Activated effector memory CD4-positive, alpha-beta T cell treated with Interleukin-2 at 50 U/mL for 16 hours (primary cell): Measurements from ENCODE around the gene FRMD6.
"Not testable (repeated sequence)": the region's sequence is repeated elsewhere in the genome, so short reads cannot be mapped to it uniquely, and the experiment has no call there.

Source experiments
- DNase-seq: peaks from one replicate; pipeline ENCODE4 v3.0.0-alpha.2; 2020

FRMD6 gene

GRCh38 chr14:51727526-51727925 is 75.8 kb downstream of the FRMD6 start:
- DNase-seq, result no peak

GRCh38 chr14:51730098-51730497 is 78.4 kb downstream of the FRMD6 start:
- DNase-seq, result no peak

- DNase-seq, result no peak
Observed at GRCh38 chr14:51730684-51731083, 79.0 kb downstream of the FRMD6 start.

GRCh38 chr14:51732494-51733112 is 80.9 kb downstream of the FRMD6 start:
- no peak for DNase-seq

GRCh38 chr14:51733147-51733546 is 81.4 kb downstream of the FRMD6 start:
- DNase-seq, result no peak

GRCh38 chr14:51735851-51736250 is 84.1 kb downstream of the FRMD6 start:
- DNase-seq, result no peak

GRCh38 chr14:51738754-51739153 is 87.0 kb downstream of the FRMD6 start:
- DNase-seq, result no peak

GRCh38 chr14:51743588-51744000 is 91.9 kb downstream of the FRMD6 start:
- DNase-seq, result no peak

- DNase-seq, result no peak
Observed at GRCh38 chr14:51744372-51745130, 92.8 kb downstream of the FRMD6 start.

GRCh38 chr14:51746823-51747222 is 95.1 kb downstream of the FRMD6 start:
- not testable (repeated sequence) for DNase-seq

- DNase-seq, result no peak
Observed at GRCh38 chr14:51750542-51750941, 98.8 kb downstream of the FRMD6 start.

GRCh38 chr14:51751611-51752345 is 100.1 kb downstream of the FRMD6 start:
- not testable (repeated sequence) for DNase-seq

- not testable (repeated sequence) for DNase-seq
Observed at GRCh38 chr14:51757756-51758155, 106.0 kb downstream of the FRMD6 start.

- DNase-seq, result no peak
Observed at GRCh38 chr14:51759950-51760349, 108.2 kb downstream of the FRMD6 start.

- DNase-seq, result not testable (repeated sequence)
Observed at GRCh38 chr14:51765726-51766125, 114.0 kb downstream of the FRMD6 start.

- DNase-seq, result not testable (repeated sequence)
Observed at GRCh38 chr14:51766586-51766985, 114.9 kb downstream of the FRMD6 start.

GRCh38 chr14:51769261-51769660 is 117.6 kb downstream of the FRMD6 start:
- DNase-seq, result not testable (repeated sequence)

GRCh38 chr14:51774209-51774608 is 122.5 kb downstream of the FRMD6 start:
- no peak for DNase-seq

GRCh38 chr14:51776102-51776894 is 124.6 kb downstream of the FRMD6 start:
- no peak for DNase-seq

- peak; percentile 45 for DNase-seq
Observed at GRCh38 chr14:51780006-51780692, 128.4 kb downstream of the FRMD6 start.
